ENCODE measurements around the gene UPK1B.

DNA sequence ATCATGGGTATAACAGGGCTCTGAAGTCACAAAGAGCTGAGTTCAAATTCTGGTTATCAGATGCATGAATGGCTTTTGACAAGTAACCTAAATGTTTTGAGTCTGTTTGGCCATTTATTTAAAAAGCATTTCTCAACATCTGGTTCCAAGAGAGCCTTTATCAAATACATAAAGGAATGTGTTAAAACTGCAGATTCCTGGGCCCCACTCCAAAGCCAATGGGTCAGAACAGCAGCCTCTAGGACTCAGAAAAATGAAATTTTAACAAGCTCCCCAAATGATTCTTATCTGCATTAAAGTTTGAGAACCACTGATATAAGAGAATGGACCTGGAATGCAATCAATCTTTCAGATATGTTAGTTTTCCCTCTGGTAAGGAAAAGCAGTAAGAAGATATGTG is 63.9 kb downstream of the UPK1B start:
- TF ChIP-seq, protein P1, sequence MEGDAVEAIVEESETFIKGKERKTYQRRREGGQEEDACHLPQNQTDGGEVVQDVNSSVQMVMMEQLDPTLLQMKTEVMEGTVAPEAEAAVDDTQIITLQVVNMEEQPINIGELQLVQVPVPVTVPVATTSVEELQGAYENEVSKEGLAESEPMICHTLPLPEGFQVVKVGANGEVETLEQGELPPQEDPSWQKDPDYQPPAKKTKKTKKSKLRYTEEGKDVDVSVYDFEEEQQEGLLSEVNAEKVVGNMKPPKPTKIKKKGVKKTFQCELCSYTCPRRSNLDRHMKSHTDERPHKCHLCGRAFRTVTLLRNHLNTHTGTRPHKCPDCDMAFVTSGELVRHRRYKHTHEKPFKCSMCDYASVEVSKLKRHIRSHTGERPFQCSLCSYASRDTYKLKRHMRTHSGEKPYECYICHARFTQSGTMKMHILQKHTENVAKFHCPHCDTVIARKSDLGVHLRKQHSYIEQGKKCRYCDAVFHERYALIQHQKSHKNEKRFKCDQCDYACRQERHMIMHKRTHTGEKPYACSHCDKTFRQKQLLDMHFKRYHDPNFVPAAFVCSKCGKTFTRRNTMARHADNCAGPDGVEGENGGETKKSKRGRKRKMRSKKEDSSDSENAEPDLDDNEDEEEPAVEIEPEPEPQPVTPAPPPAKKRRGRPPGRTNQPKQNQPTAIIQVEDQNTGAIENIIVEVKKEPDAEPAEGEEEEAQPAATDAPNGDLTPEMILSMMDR (IDR thresholded peaks at IDR 0.05): no peak
- no peak for TF ChIP-seq POLR2A (IDR thresholded peaks at IDR 0.05)
